Measurements from ENCODE around the gene MXRA7. TPM values are rescaled to one million over a fixed set of nuclear protein-coding genes. Genes with fewer than 3 reads are reported as not detected.

Gene MXRA7
- polyA plus RNA-seq, 1 experiment, result 300 TPM

Small RNA genes lying within 50 kb of the gene (small RNA-seq; reads per million reads assigned to genes)
- gene AC005837.3 (ENCODE audit: insufficient read length, low read depth, low replicate concordance) (not detected), gene RF02271 (ENCODE audit: insufficient read length, low read depth, low replicate concordance) (not detected), gene RNU6-227P (ENCODE audit: insufficient read length, low read depth, low replicate concordance) (not detected), gene RNU6-97P (ENCODE audit: insufficient read length, low read depth, low replicate concordance) (not detected), gene RNY4P36 (ENCODE audit: insufficient read length, low read depth, low replicate concordance) (not detected)

Other genes with a start within 250 kb of the MXRA7 start
- gene AANAT, start 243.4 kb downstream of the MXRA7 start, polyA plus RNA-seq (2011; rRNA removed), result not detected in 2 replicates
- 6.4 and 8.9 TPM in 2 replicates for gene RHBDF2, start 209.5 kb downstream of the MXRA7 start, polyA plus RNA-seq (2011; rRNA removed)
- gene CYGB, start 173.3 kb downstream of the MXRA7 start, polyA plus RNA-seq (2011; rRNA removed), result 1.1 and 1.4 TPM in 2 replicates
- 0.21 TPM in 1 of 2 replicates, not detected in the other for gene PRCD, start 170.9 kb downstream of the MXRA7 start, polyA plus RNA-seq (2011; rRNA removed)
- 0.72 and 0.89 TPM in 2 replicates for gene ST6GALNAC2, start 125.1 kb downstream of the MXRA7 start, polyA plus RNA-seq (2011; rRNA removed)
- gene ST6GALNAC1, start 67.2 kb downstream of the MXRA7 start, polyA plus RNA-seq (2011; rRNA removed), result not detected in 2 replicates
- 12.5 and 17.2 TPM in 2 replicates for gene JMJD6, start 15.6 kb upstream of the MXRA7 start, polyA plus RNA-seq (2011; rRNA removed)
- 35.0 and 49.8 TPM in 2 replicates for gene METTL23, start 15.9 kb upstream of the MXRA7 start, polyA plus RNA-seq (2011; rRNA removed)
- 110 and 130 TPM in 2 replicates for gene SRSF2, start 26.4 kb upstream of the MXRA7 start, polyA plus RNA-seq (2011; rRNA removed)
- 18.6 and 27.9 TPM in 2 replicates for gene MFSD11, start 27.2 kb upstream of the MXRA7 start, polyA plus RNA-seq (2011; rRNA removed)
- gene MGAT5B, start 157.4 kb upstream of the MXRA7 start, polyA plus RNA-seq (2011; rRNA removed), result 0.23 and 0.58 TPM in 2 replicates

Measured in BJ (cell line).